NCI-H2227 (cell line): ENCODE data around the gene SLC30A1.
"Not testable (repeated sequence)": the region's sequence is repeated elsewhere in the genome, so short reads cannot be mapped to it uniquely, and the experiment has no call there.

Experiments used
- DNase-seq: peaks from one replicate; lab custom pipeline; 2025; ENCODE audit not compliant: unreplicated experiment; lab: John Stamatoyannopoulos, UW

SLC30A1 gene

GRCh38 chr1:211549092-211549711 is 29.8 kb downstream of the SLC30A1 start:
- peak; percentile 40 for DNase-seq

GRCh38 chr1:211548321-211549091 is 30.5 kb downstream of the SLC30A1 start:
- peak; percentile 94 for DNase-seq

DNA sequence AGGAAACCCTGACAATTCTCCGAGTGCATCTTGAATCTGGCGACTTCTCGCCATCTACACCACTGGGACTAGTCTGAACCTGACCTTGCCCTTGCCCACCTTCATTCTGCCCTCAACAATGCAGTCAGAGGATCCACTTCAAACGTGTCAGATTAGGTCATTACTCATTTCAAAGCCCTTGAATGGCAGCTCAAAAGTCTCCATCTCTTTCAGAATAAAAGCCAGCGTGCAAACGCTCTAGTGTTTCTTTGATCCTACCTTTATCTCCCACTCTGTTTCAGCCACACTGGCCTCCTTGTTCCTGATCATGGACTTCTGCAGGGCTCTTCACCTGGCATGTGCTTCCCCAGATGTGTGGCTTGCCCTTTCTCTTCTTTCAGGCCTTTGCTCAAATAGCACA is 31.3 kb downstream of the SLC30A1 start:
- DNase-seq, result peak; percentile 26

DNA sequence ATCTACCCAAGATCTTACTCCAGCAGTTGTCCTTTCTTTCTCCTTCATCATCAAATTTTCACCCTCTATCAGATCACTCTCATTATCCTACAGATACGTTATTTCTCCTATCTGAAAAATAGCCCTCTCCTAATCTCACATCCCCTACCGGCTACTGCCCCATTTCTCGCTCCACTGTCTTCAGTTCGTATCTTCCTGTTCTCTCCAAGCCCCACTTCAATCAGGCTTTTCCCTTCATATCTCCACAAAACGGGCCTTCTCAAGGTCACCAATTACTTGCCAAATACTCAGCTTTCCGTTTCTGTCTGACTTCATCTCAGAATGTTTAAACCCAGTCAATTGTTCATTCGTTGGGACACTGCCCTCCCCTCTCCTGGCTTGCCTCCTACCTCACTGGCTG is 32.4 kb downstream of the SLC30A1 start:
- DNase-seq, result no peak

DNA sequence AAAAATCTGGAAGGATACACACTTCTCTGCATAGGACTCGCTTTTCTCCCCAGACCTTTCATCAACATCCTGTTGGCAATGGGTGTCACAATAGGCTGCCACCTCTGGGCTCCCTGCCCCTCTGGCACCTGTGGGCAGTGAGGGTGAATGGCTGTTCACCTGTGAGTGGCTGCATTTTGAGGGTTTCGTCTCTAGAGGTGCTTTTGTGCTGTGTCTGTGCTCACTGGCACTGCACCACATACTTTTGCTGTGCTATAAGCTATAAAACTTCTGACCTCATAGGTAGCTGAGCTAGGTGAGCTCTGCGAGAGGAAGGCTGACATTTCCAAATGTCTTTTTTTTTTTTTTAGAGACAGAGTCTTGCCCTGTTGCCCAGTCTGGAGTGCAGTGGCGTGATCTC is 35.9 kb downstream of the SLC30A1 start:
- no peak for DNase-seq

- no peak for DNase-seq
Measured at GRCh38 chr1:211541720-211542477, 37.1 kb downstream of the SLC30A1 start.

- no peak for DNase-seq
Measured at GRCh38 chr1:211541278-211541677, 37.7 kb downstream of the SLC30A1 start.

DNA sequence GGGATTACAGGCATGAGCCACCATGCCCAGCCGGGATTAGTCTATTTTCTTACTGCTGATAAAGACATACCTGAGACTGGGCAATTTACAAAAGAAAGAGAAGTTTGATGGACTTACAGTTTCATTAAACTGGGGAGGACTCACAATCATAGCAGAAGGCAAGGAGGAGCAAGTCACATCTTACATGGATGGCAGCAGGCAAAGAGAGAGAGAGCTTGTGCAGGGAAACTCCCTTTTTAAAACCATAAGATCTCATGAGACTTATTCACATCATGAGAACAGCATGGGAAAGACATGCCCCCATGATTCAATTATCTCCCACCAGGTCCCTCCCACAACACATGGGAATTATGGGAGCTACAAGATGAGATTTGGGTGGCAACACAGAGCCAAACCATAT is 38.1 kb downstream of the SLC30A1 start:
- DNase-seq, result not testable (repeated sequence)

- DNase-seq, result peak; percentile 27
Measured at GRCh38 chr1:211538287-211538686, 40.7 kb downstream of the SLC30A1 start.

- DNase-seq, result no peak
Measured at GRCh38 chr1:211537253-211537652, 41.7 kb downstream of the SLC30A1 start.

GRCh38 chr1:211536606-211537005 is 42.4 kb downstream of the SLC30A1 start:
- DNase-seq, result no peak

DNA sequence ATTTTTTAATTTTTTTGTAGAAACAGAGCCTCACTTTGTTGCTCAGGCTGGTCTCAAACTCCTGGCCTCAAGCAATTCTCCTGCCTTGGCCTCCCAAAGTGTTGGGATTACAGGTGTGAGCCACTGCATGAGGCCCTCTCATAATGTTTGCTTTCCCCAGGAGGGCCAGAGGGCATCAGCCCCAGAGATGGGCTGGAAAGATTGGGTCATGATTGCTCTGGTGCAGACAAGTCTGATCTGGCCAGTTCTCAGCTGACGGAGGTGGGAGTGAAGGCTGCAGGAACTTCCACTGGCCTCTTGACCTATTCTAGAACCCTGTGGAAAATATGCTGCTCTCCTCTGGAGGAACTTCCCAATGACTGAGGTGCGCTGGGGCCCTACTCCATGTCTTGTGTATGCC is 43.6 kb downstream of the SLC30A1 start:
- DNase-seq, result no peak

GRCh38 chr1:211534545-211535291 is 44.2 kb downstream of the SLC30A1 start:
- no peak for DNase-seq

- DNase-seq, result no peak
Measured at GRCh38 chr1:211532088-211532444, 46.9 kb downstream of the SLC30A1 start.

DNA sequence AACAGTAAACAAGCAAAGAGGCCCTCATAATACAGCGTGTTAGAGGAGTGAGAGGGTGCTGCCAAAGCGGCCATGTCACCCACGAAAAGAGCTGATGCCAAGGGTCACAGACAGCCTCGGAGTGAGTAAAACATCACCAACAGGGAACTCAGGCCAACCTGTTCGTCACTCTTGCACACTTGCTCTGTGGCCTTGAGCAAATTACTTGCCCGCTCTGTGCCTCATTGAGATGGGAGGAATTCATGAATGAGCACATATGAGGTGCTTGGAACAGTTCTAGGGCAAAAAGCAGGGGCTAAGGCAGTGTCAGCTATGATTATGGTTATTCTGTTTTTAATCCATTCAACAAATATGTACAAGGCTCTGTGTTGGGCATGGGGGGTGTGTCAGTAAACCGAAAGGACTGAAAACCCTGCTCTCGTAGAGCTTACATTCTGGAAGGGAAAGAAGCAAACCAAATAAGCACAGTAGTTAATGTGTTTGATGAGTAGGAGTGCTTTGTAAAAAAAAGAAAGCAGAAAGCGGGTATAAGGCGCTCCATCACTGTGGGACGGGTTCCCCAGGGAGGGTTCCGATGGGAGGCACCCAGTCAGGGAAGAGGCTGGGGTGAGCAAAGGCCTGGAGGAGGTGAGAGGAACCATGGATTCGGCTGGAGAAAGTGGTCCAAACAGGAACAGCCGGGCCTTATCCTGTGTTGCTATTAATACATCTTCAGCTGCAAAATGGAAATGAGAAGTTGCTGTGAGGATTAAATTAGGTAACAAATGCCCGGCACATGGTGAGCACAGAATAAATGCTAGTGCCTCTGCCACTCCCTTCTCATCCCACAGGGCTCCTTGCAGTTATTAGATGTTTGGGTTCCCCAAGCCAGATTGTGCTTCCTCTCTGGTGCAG is 47.5 kb downstream of the SLC30A1 start:
- no peak for DNase-seq

GRCh38 chr1:211530102-211530501 is 48.9 kb downstream of the SLC30A1 start:
- no peak for DNase-seq

GRCh38 chr1:211529453-211529852 is 49.5 kb downstream of the SLC30A1 start:
- no peak for DNase-seq

DNA sequence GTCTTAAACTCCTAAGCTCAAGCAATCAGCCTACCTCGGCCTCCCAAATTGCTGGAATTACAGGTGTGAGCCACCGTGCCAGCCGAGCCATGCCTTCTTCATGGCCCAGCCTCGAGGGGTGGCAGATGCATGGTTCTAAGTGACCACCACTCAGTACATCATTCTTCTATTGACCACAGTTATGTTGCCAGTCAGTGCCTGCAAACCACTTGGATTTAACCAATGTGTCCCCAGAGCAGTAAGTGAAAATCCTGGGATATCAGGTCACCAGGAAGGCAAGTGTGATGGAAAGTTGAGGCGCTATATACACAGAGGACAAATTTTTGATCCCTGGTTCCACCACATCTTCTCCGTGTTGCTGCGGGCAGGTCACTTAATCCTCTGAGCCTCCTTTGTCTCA is 50.0 kb downstream of the SLC30A1 start:
- DNase-seq, result no peak

GRCh38 chr1:211527888-211528287 is 51.1 kb downstream of the SLC30A1 start:
- DNase-seq, result no peak

- no peak for DNase-seq
Measured at GRCh38 chr1:211527006-211527405, 52.0 kb downstream of the SLC30A1 start.
